Measurements from ENCODE around the gene PALD1.

The PALD1 gene

DNA sequence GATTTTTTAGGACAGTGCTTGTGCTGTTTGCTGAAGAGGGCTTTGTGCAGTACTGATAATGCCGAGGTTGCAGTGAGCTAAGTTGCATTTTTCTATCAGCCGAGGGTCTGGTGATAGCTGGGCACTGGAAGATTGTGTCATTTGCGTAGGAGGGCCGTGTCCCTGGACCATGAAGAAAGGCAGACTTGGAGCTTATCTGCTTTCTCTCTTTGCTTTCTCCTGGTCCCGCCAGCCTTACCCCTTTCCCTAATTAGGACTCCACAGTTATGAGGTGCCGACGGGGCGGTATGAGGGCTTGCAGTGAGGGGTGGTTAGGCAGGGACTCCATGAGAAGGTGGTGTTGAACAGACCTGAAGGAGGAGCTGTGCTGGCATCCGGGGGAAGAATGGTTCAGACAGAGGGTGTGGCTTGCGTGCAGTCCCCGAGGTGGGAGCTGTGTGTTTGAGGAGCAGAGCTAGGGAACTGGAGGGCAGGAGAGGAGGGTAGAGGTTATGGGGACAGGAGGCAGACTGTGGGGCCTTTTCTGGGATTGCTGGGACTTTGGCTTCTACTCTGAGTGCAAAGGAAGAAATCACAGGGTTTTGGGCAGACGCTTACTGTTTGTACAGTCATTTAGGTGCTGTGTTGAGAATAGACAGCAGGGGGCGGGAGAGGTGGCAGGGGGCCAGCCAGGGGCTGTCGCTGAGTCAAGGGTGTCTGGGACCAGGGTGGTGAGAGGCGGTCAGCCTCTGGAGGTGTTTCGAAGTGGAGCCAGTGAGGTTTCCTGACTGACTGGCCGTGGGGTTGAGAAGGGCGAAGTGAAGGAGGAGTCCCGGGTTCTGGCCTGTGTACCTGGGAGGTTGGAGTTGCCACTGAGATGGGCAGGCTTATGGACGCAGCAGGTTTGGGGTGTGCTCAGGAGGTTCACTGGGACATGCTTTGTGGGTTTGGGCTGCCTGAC lies 80.6 kb downstream of the PALD1 start:
- peak; percentile 42 for DNase-seq

DNA sequence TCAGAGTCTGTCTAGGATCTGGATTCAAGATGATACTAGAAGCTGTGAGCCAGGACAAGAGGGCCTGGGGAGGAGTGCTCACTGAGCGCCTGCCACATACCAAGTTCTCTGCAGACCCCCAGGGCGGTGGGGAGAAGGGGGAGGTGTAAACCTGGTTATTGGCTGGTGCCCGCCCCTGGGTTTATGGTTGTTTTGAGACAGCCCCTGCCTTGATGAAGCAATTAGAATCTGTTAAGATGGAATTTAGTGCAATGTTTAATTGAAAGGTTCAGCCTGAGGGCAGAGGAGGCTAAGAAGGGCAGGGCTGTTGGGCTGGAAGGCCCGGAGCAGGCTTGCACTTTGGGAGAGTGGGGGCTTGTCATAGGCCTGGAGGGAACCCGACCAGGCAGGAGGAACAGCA lies 81.3 kb downstream of the PALD1 start:
- no peak for DNase-seq

- no peak for DNase-seq
Measured at GRCh38 chr10:70560511-70560941, 82.0 kb downstream of the PALD1 start.

DNA sequence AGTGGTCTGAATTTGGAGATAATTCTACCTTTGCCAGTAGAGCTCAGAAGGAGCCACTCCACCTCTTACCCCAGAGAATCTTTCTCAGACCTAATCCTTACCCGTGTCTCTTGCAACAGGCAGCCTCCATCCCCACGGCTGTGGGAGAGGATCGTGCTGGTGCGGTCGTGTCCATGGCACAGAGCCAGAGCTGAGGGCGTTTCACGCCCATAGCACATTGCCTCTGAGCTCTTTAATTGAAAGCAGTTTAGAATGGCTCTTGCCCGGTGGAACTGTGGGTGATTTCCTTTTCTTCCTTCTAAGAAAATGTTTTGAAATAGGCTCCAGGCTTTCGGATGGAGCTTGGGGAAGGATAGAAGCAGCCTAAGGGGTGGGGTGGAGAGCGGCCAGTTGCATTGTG lies 82.5 kb downstream of the PALD1 start:
- DNase-seq, result no peak

GRCh38 chr10:70561558-70561957 lies 83.0 kb downstream of the PALD1 start:
- no peak for DNase-seq

DNA sequence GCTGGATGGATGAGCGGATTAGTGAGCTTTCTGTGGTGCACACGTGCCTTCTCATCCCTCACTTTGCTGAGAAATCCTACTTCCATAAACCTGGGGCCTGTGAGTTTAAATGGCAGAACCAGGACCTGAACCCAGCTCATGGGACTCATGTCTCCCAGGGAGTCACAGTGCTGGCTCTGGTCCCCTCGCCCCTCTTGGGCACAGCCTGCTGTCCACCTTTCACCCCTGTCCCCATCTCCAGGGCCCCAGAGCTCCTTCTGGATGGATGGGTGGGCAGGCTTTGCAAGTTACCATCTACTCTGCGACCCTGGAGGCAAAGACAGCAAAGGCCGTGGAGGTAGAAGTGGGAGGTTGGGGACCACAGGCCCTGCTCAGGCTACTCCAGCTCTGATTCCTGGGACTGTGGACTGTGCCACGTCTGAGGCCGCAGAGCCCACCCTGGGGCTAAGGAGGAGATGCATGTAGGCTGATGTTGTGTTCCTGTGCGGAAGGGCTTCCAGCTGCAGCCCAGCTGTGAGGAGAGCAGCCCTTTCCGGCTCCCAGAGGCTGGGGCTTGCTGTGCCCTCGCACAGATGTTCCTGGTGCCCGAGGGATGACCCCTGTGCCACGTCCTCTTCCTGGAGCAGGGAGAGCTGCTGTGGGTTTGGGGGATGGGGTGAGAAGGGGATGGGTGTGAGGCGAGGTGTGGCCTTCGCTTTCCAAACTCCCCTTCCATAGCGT lies 83.6 kb downstream of the PALD1 start:
- no peak for DNase-seq

DNA sequence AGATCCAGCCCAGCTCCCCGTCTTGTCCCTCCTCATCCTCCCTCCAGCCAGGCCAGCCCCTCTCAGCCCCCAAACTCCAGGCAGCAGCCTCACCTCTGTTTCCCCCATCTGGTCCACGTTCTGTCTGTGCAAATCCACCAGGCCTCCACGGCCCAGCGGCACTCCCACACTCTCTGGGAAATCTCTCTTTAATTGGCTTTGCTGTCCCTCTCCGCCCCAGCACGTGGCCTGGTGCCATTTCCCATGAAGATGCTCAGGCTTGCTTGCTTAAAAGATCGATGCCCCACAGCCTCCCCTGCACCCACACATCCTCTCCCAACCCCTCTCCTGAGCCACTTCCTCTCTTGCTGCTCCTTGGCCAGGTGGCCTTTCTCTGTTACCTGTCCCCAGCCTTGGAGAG lies 84.7 kb downstream of the PALD1 start:
- no peak for DNase-seq

- DNase-seq, result no peak
Measured at GRCh38 chr10:70564113-70564725, 85.7 kb downstream of the PALD1 start.

GRCh38 chr10:70564901-70565351 lies 86.4 kb downstream of the PALD1 start:
- no peak for DNase-seq

- DNase-seq, result no peak
Measured at GRCh38 chr10:70565556-70566514, 87.3 kb downstream of the PALD1 start.

GRCh38 chr10:70566515-70567290 lies 88.1 kb downstream of the PALD1 start:
- DNase-seq, result no peak

GRCh38 chr10:70567603-70568002 lies 89.0 kb downstream of the PALD1 start:
- DNase-seq, result no peak

GRCh38 chr10:70568113-70568512 lies 89.5 kb downstream of the PALD1 start:
- no peak for DNase-seq

DNA sequence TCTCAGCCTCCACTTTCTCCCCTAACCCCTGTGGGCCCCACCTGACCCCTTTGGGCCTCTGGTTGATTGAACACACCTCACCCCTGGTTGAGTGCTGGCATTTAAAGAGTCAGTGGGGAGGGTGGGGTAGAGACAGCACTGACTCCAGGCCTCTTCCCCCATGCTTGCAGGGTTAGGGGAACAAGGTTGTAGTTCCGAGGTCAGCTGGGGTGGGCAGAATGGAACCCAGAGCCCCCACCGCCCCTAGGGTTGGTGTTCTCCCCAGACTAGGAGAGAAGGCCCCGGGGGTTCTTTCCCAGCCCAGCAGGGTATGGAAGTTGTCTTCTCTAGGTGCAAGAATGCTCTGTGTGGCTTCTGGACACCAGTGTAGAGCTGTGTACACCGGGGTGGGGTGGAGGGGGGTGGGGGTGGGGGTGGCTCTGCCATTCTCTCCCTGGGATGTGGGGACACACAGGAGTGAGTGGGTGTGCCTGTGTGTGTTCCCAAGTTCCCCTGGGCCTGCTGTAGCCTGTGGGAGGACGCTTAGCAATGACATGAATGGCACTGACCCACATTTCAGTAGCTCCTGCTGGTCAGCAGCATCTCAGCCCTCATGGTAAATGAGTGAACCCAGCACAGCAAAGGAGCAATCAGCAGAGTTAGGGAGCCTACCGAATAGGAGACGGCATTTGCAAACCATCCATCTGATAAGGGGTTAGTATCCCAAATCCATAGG lies 90.4 kb downstream of the PALD1 start:
- no peak for DNase-seq

- DNase-seq, result no peak
Measured at GRCh38 chr10:70571236-70571635, 92.7 kb downstream of the PALD1 start.

DNA sequence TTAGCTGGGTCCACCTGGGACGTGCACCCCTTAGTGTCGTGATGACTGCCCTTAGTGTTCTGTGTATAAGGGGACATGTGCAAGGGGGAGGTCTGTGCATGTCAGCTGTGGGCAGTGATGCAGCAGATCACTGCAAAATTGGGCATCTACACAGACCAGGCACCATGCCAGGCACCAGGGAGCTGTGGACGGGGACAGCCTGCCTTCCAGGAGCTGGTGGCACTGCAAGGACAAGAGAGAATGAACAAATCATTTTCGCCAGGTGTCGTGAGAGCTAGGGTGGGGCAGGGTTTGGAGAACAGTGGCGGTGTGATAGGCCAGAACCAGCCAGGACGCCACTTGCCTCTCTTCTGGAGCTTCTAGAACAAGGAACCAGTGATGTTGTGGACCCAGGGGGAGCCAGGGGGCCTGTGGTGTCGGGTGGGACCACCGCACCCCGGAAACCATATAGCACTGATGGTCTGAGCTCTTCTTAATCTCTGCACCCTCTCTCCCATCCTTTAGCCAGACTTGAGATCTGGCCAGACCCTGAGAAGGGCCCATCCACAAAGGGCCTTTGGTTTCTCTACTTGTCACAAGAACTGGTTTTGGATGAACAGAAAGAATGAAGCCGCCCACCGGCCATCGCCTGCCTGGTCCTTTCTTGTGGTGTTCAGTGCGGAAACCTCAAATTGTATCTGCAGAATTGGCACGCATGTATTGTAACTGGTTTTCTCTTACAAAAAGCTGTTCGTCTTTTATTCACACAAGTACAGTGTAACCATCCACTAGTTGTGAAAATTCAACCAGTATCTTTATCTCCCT lies 93.3 kb downstream of the PALD1 start:
- DNase-seq, result no peak

DNA sequence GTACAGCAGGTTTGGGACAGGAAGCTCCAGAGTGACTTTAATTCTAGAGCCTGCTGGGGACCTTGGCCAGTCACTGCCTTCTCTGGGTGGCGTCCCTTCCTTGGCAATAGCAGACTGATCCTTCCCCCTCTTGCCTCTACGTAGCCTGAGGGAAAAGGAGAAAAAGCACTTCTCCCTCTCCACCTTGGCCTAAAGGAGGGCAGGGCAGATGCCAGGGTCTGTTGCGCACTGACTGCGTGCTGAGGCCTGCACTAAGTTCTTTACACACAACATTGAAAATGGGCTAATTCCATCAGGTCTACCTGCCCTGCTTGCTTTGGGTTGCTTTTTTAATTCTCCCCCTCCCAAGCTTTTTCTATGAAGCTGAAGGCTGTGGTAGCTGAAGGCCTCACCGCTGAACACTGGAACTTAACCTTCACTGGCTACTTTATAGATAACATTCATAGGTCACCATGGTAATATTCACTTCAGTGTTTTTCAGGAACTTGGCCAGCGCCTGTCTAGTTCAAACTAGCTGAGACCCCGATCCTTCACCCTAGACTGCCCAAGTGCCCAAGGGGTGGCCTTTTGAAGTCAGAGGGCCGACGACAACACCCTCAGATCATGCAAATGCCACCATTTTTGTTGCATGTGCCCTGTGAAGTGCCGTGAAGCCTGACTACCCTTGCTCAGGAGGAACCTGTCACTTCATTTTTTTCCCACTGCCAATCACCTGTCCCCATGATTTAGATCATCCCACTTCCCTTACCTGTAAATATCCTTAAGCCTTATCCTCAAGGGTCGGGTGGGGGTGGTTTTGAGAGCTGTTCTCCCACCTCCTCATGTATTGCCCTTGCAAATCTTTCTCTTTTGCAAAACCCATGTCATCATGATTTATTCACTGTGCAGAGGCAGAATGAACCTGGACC lies 95.3 kb downstream of the PALD1 start:
- DNase-seq, result no peak

DNA sequence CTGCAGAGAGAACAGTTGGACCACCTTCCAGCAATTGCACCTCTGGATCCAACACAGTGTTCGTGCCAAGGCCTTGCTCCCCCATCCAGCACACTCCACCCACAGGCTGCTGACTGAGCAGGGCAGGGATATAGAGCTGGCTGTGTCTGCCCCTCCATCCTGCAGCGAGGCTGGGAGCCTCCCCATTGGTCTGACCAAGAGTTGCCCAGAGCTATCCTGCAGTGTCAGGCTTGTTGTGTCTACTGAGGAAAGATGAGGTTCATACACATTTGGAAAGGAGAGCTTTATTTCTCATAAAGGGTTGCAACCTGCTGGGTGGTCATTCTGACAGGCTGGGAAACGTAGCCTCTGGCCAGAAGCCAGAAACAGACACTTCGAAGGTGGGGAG lies 96.9 kb downstream of the PALD1 start:
- DNase-seq, result no peak

Measured in central memory CD4-positive, alpha-beta T cell (primary cell).